ENCODE measurements around the gene RNF121. TPM values are rescaled to one million over a fixed set of nuclear protein-coding genes. Genes with fewer than 3 reads are reported as not detected.

The RNF121 gene
- total and polyA plus RNA-seq, 2 of the 13 experiments (the other 11 are each of a cell fraction or from before 2014, with no cell fraction given) = 28.6 to 44.3 TPM

DNA sequence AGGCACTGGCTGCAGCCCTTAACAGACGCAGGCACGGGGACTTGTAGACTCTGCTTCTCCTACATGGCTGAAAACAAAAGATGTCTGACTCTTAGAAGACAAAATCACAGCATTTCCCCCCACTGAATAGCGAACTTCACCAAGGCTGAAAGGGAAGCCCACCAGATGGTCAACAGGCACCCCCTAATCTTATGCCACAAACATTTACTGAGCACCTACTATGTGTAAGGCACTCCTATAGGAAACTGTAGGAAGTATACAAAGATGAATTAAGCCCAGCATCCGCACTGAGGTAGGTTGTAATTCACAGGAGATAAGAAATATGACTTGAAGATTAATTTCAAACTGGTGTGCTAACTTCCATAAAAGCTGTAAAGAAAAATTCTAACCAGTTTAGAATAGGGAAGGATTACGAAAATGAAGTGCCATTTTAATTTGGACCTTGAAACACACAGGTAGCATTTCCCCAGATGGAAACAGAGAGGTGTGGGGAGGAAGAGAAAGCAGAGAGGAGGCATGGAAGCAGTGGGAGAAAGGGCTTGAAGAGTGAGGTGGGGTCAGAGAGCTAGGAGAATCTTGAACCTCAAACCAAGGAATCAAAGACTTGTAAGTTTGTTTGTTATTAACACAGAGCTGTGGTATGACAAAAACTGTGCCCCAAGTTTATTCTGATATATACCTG, 113.4 kb downstream of the RNF121 start:
- no peak for ATAC-seq
- POLR2A ChIA-PET = interaction anchor here (0.6 to 3.0 kb wide), 4 partner anchors 9 to 1265 kb away, joined by 3 to 37 read pairs (median 12); no protein-coding TSS in a partner anchor
- peak overlapping the region; percentile 97 for H3K4me2 ChIP-seq (ENCODE audit: low read depth, low read length)

More for the DNA sequence above, 113.4 kb downstream of the RNF121 start:
- intact Hi-C loops (cut with micrococcal nuclease; ENCODE audit: unreplicated experiment) (no loop called here), in situ Hi-C loops (cut with HindIII; ENCODE audit: extremely low pct_ligation_motif_present, low pct_unique_long_range_greater_than_20kb) (no loop called here)
- TF ChIP-seq PHB2 (IDR thresholded peaks at IDR 0.05; ENCODE audit: partially characterized antibody) (no peak), GATAD2A (CRISPR knock-in tag; IDR thresholded peaks at IDR 0.05) (no peak), ZNF367 (CRISPR knock-in tag; IDR thresholded peaks at IDR 0.05; ENCODE audit: borderline replicate concordance) (no peak), DPF2 (CRISPR knock-in tag; IDR thresholded peaks at IDR 0.05; ENCODE audit: borderline replicate concordance, low read depth) (no peak), PITX1 (CRISPR knock-in tag; IDR thresholded peaks at IDR 0.05) (0 out of 2 replicates have a peak, but pooled peaks have one; percentile 1), FOXP1 (IDR thresholded peaks at IDR 0.05) (no peak), FOXP1 (CRISPR knock-in tag; IDR thresholded peaks at IDR 0.05) (no peak), ZKSCAN1 (IDR thresholded peaks at IDR 0.05; ENCODE audit: low read length) (peak; percentile 61; the same call in 1 of the 2 replicates)
- TF ChIP-seq, protein P1, sequence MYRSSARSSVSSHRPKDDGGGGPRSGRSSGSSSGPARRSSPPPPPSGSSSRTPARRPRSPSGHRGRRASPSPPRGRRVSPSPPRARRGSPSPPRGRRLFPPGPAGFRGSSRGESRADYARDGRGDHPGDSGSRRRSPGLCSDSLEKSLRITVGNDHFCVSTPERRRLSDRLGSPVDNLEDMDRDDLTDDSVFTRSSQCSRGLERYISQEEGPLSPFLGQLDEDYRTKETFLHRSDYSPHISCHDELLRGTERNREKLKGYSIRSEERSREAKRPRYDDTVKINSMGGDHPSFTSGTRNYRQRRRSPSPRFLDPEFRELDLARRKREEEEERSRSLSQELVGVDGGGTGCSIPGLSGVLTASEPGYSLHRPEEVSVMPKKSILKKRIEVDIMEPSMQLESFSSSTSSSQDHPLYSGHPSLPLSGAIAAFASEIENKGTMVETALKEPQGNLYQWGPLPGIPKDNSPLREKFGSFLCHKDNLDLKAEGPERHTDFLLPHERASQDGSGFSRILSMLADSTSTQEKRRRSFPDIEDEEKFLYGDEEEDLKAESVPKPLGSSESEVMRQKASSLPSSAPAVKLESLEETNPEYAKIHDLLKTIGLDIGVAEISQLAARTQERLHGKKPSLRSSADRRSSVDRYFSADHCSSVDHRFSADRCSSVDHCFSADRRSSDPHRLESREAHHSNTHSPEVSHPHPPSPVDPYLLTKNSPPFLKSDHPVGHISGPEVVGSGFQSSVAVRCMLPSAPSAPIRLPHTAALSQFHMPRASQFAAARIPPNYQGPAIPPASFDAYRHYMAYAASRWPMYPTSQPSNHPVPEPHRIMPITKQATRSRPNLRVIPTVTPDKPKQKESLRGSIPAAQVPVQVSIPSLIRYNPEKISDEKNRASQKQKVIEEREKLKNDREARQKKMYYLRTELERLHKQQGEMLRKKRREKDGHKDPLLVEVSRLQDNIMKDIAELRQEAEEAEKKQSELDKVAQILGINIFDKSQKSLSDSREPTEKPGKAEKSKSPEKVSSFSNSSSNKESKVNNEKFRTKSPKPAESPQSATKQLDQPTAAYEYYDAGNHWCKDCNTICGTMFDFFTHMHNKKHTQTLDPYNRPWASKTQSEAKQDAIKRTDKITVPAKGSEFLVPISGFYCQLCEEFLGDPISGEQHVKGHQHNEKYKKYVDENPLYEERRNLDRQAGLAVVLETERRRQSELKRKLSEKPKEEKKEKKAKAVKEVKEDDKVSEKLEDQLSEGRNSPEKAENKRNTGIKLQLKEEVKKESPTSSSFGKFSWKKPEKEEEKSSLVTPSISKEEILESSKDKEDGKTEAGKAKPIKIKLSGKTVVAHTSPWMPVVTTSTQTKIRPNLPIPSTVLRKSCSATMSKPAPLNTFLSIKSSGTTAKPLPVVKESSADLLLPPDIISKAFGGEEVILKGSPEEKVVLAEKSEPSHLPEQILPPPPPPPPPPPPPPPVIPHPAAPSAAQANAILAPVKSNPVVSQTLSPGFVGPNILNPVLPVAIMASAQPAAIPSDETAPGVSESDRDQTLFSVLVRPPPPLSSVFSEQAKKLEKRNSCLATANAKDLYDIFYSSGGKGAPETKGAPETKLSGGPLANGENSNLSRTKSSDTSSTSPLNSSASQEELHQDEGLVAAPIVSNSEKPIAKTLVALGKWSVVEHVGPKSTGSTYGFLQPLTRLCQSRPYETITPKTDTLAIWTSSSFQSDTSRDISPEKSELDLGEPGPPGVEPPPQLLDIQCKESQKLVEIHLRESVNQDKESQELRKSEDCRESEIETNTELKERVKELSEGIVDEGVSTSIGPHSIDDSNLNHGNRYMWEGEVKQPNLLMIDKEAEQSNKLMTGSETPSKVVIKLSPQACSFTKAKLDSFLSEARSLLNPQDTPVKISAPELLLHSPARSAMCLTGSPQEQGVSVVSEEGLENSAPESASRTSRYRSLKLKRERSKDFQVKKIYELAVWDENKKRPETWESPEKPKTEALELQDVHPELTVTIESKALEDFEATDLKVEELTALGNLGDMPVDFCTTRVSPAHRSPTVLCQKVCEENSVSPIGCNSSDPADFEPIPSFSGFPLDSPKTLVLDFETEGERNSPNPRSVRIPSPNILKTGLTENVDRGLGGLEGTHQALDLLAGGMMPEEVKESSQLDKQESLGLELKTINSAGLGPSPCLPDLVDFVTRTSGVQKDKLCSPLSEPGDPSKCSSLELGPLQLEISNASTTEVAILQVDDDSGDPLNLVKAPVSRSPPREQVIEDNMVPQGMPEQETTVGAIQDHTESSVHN (CRISPR knock-in tag; IDR thresholded peaks at IDR 0.05) = 0 out of 2 replicates have a peak, but pooled peaks have one; percentile 8
- Histone ChIP-seq H3K9ac (ENCODE audit: insufficient read depth, low read depth, low read length) (peak overlapping the region; percentile 76), H2AFZ (ENCODE audit: low read length) (no peak overlapping the region), H3K4me3 (replicated peaks in 1 of 3; ENCODE audit: insufficient read depth in 1 of 3, low read depth in 2 of 3, low read length in 3 of 3) (peak overlapping the region; percentile 56 to 77 (median 62)), H4K20me1 (ENCODE audit: insufficient read depth, low read length) (no peaks in the 10 kb centered on the region), H3K9me3 (ENCODE audit: low read length) (no peaks in the 10 kb centered on the region), H3K4me1 (ENCODE audit: insufficient read depth, low read length) (peaks cover 54% of the 10 kb centered on the region), H3K27me3 (ENCODE audit: control insufficient read depth in 1 of 2, insufficient read depth in 2 of 2, low read length in 2 of 2) (no peaks in the 10 kb centered on the region; a peak in 1 of 5 replicates), H3K79me2 (ENCODE audit: insufficient read depth, low read length) (peaks cover 49% of the 10 kb centered on the region), H3K27ac (ENCODE audit: extremely low read length, insufficient read depth, low read length) (peak overlapping the region; percentile 86), H3K36me3 (replicated peaks in 1 of 2; ENCODE audit: control insufficient read depth in 1 of 2, insufficient read depth in 2 of 2, low read length in 2 of 2) (peaks cover 0 to 4% of the 10 kb centered on the region in 2 experiments; a peak in 2 of 5 replicates)
- WGBS (ENCODE audit: low lambda C conversion rate) = 72% methylated on average over 3 of the region's 5 CpGs
- DNase-seq (ENCODE audit: low spot score) (no peak), FAIRE-seq (no peak)
- CTCF ChIA-PET (ENCODE audit: low intra/inter-chr PET ratio, low total read pairs) = no interaction called here
- TSS peak; percentile 83 for BruUV-seq (replicated peaks)

Measured in HepG2 (cell line).